ENCODE results near the gene FBXW8.

- TF ChIP-seq CTCF (IDR thresholded peaks at IDR 0.05) (no peak), POLR2A (IDR thresholded peaks at IDR 0.05) (no peak)
Observed at GRCh38 chr12:117053597-117054201, 142.9 kb downstream of the FBXW8 start.

All from thyroid gland (tissue), 4 donors.